ENCODE results near the gene PIGO. TPM values are rescaled to one million over a fixed set of nuclear protein-coding genes. Genes with fewer than 3 reads are reported as not detected.

PIGO gene
- total and polyA plus RNA-seq, 9 of the 15 experiments (the other 6 are each of a cell fraction or from before 2014, with no cell fraction given), result 5.4 to 13.7 (median 9.7) TPM

DNA sequence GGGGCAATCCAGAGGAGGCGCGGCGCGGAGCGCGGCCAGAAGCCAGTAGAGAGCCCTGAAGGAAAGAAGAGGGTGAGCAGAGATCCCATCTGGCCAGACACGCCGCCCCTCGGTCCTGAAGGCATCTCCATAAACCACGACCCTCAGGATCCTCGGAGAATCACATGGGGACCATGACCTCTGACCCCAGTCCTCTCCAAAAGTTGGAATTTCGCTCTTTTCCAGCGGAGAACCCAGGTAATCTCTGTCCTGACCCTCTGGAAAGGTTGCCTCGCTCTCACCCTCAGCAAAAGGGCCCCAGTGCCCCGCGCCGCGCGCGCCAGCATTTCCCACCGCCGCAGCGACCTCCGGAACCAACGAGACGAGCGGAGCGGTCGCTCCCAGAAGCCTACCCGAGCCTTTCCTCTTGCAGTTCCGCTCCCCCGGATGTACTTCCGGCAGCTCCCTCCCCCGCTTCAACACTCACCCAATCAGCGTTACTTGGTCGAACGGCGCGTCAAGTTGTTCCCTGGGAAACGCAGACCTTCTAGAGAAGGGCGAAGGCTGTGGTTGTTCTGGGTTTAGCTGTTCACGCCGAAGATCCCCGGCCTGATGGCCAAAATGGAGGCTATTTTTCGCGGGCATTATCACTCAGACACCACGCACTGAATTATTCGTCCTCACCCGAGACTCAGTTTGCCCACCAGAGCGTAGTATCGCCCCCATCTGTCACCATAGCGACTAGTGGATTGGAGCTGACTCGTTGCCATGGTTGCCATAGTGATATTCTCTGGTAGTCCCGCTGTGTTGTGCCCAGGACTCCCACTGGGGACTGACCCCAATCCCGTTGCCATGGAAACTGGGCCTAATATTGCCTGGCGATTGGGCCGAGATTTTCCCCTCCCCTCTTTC is 6.6 kb upstream of the PIGO start, which contains the start of gene STOML2 (continued):
- TF ChIP-seq ATF7 (IDR thresholded peaks at IDR 0.05) (peak; percentile 57), LCOR (CRISPR knock-in tag; IDR thresholded peaks at IDR 0.05) (0 out of 2 replicates have a peak, but pooled peaks have one; percentile 15), PHF8 (IDR thresholded peaks at IDR 0.05; ENCODE audit: borderline replicate concordance, low read length) (peak; percentile 82; the same call in 1 of the 2 replicates), RCOR1 (IDR thresholded peaks at IDR 0.05; ENCODE audit: borderline replicate concordance in 1 of 2, low read depth in 2 of 2, low read length in 2 of 2) (no peak), NFATC3 (IDR thresholded peaks at IDR 0.05) (no peak), RBFOX2 (IDR thresholded peaks at IDR 0.05; ENCODE audit: low read depth, low read length) (peak; percentile 96), ZBTB7A (IDR thresholded peaks at IDR 0.05; ENCODE audit: borderline replicate concordance, control insufficient read depth, low read depth, low read length) (peak; percentile 60; the same call in 1 of the 2 replicates), NFYB (IDR thresholded peaks at IDR 0.05; ENCODE audit: extremely low read depth, insufficient read length) (peak; percentile 95), CBX3 (IDR thresholded peaks at IDR 0.05; ENCODE audit: borderline replicate concordance in 1 of 2, low read length in 2 of 2) (peak in 1 of 2 experiments; percentile 23; a peak in 1 of 3 replicates)
- TF ChIP-seq, protein P1, sequence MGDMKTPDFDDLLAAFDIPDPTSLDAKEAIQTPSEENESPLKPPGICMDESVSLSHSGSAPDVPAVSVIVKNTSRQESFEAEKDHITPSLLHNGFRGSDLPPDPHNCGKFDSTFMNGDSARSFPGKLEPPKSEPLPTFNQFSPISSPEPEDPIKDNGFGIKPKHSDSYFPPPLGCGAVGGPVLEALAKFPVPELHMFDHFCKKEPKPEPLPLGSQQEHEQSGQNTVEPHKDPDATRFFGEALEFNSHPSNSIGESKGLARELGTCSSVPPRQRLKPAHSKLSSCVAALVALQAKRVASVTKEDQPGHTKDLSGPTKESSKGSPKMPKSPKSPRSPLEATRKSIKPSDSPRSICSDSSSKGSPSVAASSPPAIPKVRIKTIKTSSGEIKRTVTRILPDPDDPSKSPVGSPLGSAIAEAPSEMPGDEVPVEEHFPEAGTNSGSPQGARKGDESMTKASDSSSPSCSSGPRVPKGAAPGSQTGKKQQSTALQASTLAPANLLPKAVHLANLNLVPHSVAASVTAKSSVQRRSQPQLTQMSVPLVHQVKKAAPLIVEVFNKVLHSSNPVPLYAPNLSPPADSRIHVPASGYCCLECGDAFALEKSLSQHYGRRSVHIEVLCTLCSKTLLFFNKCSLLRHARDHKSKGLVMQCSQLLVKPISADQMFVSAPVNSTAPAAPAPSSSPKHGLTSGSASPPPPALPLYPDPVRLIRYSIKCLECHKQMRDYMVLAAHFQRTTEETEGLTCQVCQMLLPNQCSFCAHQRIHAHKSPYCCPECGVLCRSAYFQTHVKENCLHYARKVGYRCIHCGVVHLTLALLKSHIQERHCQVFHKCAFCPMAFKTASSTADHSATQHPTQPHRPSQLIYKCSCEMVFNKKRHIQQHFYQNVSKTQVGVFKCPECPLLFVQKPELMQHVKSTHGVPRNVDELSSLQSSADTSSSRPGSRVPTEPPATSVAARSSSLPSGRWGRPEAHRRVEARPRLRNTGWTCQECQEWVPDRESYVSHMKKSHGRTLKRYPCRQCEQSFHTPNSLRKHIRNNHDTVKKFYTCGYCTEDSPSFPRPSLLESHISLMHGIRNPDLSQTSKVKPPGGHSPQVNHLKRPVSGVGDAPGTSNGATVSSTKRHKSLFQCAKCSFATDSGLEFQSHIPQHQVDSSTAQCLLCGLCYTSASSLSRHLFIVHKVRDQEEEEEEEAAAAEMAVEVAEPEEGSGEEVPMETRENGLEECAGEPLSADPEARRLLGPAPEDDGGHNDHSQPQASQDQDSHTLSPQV (IDR thresholded peaks at IDR 0.05), result 0 out of 2 replicates have a peak, but pooled peaks have one; percentile 36
- TF ChIP-seq, protein P2, sequence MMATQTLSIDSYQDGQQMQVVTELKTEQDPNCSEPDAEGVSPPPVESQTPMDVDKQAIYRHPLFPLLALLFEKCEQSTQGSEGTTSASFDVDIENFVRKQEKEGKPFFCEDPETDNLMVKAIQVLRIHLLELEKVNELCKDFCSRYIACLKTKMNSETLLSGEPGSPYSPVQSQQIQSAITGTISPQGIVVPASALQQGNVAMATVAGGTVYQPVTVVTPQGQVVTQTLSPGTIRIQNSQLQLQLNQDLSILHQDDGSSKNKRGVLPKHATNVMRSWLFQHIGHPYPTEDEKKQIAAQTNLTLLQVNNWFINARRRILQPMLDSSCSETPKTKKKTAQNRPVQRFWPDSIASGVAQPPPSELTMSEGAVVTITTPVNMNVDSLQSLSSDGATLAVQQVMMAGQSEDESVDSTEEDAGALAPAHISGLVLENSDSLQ (IDR thresholded peaks at IDR 0.05), result peak; percentile 86
- TF ChIP-seq, protein P3, sequence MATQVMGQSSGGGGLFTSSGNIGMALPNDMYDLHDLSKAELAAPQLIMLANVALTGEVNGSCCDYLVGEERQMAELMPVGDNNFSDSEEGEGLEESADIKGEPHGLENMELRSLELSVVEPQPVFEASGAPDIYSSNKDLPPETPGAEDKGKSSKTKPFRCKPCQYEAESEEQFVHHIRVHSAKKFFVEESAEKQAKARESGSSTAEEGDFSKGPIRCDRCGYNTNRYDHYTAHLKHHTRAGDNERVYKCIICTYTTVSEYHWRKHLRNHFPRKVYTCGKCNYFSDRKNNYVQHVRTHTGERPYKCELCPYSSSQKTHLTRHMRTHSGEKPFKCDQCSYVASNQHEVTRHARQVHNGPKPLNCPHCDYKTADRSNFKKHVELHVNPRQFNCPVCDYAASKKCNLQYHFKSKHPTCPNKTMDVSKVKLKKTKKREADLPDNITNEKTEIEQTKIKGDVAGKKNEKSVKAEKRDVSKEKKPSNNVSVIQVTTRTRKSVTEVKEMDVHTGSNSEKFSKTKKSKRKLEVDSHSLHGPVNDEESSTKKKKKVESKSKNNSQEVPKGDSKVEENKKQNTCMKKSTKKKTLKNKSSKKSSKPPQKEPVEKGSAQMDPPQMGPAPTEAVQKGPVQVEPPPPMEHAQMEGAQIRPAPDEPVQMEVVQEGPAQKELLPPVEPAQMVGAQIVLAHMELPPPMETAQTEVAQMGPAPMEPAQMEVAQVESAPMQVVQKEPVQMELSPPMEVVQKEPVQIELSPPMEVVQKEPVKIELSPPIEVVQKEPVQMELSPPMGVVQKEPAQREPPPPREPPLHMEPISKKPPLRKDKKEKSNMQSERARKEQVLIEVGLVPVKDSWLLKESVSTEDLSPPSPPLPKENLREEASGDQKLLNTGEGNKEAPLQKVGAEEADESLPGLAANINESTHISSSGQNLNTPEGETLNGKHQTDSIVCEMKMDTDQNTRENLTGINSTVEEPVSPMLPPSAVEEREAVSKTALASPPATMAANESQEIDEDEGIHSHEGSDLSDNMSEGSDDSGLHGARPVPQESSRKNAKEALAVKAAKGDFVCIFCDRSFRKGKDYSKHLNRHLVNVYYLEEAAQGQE (IDR thresholded peaks at IDR 0.05; ENCODE audit: borderline replicate concordance), result no peak
- TF ChIP-seq, protein P3 (CRISPR knock-in tag; IDR thresholded peaks at IDR 0.05; ENCODE audit: low read depth), result no peak

All from K562 (cell line).